WERI-Rb-1 (cell line): ENCODE results near the gene HOXC5.
A peak's percentile ranks its signal among the peaks of the same experiment; 100 is the strongest.
"Not testable (repeated sequence)": the region's sequence is repeated elsewhere in the genome, so short reads cannot be mapped to it uniquely, and the experiment has no call there.

Experiments
- DNase-seq: peaks from one replicate; pipeline ENCODE4 v3.0.0-alpha.2; 2020
- H3K27ac ChIP-seq: fragments of 250-450 bp; sonication (Bioruptor Pico); 2 replicates; pipeline ENCODE4 v1.5.1; 2020; ENCODE audit warnings: mild to moderate bottlenecking, moderate library complexity
- H3K27me3 ChIP-seq: fragments of 250-450 bp; sonication (Bioruptor Pico); 2 replicates; pipeline ENCODE4 v1.5.1; 2021; ENCODE audit warnings: mild to moderate bottlenecking, low read depth, moderate library complexity; ENCODE audit not compliant: insufficient read depth, severe bottlenecking
- H3K36me3 ChIP-seq: fragments of 250-450 bp; sonication (Bioruptor Pico); 2 replicates; pipeline ENCODE4 v1.5.1; 2020; ENCODE audit warnings: mild to moderate bottlenecking, moderate library complexity
- H3K4me3 ChIP-seq: 2 replicates; pipeline ENCODE4 v1.5.1; 2011; ENCODE audit warnings: low read depth, mild to moderate bottlenecking, control low read depth, low read length
- H3K9me3 ChIP-seq: fragments of 250-450 bp; sonication (Bioruptor Pico); 2 replicates; pipeline ENCODE4 v1.5.1; 2021; ENCODE audit warnings: mild to moderate bottlenecking, moderate library complexity; ENCODE audit not compliant: severe bottlenecking
- CTCF ChIP-seq: IDR thresholded peaks from 2 replicates; pipeline ENCODE4 v1.5.1; 2011; ENCODE audit warnings: low read depth, mild to moderate bottlenecking, control low read depth, inconsistent platforms, low read length

Gene HOXC5

GRCh38 chr12:54080008-54080924 is 47.4 kb downstream of the HOXC5 start:
- not testable (repeated sequence) for DNase-seq, H3K4me3 ChIP-seq, H3K9me3 ChIP-seq, H3K36me3 ChIP-seq, H3K27me3 ChIP-seq
- H3K27ac ChIP-seq = peak overlapping the region; percentile 82

- not testable (repeated sequence) for H3K27me3 ChIP-seq, H3K9me3 ChIP-seq, H3K36me3 ChIP-seq, DNase-seq
- H3K27ac ChIP-seq = peak overlapping the region; percentile 82
- peak overlapping the region; percentile 14 for H3K4me3 ChIP-seq
Measured at GRCh38 chr12:54081053-54081514, 48.2 kb downstream of the HOXC5 start.

GRCh38 chr12:54081581-54082396 is 48.9 kb downstream of the HOXC5 start:
- Histone ChIP-seq H3K27ac (peak overlapping the region; percentile 82), H3K4me3 (peak overlapping the region; percentile 14)
- H3K9me3 ChIP-seq, H3K36me3 ChIP-seq, H3K27me3 ChIP-seq: not testable (repeated sequence)
- peak; percentile 44 for DNase-seq

- peak overlapping the region; percentile 37 for H3K4me3 ChIP-seq
- no peak for TF ChIP-seq CTCF
- peak; percentile 78 for DNase-seq
- no peaks in the 10 kb centered on the region for H3K9me3 ChIP-seq
- no peaks in the 10 kb centered on the region for H3K36me3 ChIP-seq
- peak overlapping the region; percentile 82 for H3K27ac ChIP-seq
- no peaks in the 10 kb centered on the region for H3K27me3 ChIP-seq
Measured at GRCh38 chr12:54082397-54082892, 49.6 kb downstream of the HOXC5 start.
